ENCODE results near the gene POLD4.
A peak's percentile ranks its signal among the peaks of the same experiment; 100 is the strongest.

POLD4 gene

DNA sequence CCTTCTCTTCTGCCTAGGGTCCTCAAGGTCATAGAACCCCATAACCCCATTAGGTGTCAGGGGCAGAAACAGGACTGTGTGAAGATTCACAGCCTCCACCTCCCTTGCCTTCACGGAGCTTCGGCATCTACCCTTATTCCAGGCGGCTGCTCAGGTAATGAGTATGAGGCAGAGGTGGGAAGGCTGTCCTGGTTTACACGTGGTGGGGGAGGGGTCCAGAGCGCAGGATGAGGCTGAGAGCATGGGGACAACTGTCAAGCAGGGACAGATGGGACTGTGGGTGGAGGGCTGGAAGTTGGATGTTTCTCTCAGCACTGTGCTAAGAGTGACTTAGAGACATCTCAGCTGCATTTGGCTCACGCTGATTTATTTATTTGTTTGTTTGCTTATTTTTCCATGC lies 34.2 kb upstream of the POLD4 start:
- DNase-seq (ENCODE audit: low read depth), result no peak

DNA sequence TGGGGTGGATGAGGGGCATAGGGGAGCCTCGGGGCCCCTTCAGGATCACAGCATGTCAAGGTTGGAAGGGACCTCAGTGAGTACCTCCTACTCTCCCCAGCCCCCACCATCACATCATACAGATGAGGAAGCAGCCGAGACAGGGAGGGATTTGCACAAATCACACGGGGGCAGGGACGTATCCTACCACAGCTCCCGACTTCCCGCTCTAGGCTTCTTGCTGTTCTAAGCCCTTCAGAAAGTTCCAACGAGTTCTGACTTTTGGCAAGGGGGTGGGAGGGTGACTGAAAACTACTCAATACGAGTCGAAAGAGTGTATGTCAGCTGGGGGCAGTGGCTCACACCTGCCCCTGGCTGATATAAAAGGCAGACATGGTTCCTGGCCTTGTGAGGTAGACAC lies 33.7 kb upstream of the POLD4 start:
- no peak for DNase-seq (ENCODE audit: low read depth)

DNA sequence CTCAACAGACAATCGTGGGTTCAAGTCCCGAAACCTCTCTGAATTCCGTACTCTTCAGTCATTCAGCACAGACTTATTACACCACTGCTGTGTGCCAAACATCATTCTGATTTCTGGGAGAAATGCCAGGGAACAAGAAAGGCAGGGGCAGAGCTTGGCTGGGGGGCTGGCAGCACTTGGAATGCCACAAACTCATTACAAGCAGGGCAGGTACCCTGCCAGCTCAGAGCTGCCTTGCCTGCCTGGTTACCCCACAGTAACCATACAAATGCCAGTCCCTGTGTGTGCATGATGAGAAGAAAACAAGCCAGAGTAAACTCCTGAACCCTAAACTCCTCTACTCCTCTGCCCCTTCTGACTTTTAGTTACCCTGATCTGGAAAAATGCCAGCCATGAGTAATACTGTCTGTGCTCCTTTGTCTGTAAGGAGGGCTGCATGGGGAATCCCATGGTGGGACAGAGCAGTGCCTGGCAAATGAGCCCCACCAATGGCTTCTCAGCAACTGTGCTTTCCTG lies 31.6 kb upstream of the POLD4 start:
- DNase-seq (ENCODE audit: low read depth), result no peak

DNA sequence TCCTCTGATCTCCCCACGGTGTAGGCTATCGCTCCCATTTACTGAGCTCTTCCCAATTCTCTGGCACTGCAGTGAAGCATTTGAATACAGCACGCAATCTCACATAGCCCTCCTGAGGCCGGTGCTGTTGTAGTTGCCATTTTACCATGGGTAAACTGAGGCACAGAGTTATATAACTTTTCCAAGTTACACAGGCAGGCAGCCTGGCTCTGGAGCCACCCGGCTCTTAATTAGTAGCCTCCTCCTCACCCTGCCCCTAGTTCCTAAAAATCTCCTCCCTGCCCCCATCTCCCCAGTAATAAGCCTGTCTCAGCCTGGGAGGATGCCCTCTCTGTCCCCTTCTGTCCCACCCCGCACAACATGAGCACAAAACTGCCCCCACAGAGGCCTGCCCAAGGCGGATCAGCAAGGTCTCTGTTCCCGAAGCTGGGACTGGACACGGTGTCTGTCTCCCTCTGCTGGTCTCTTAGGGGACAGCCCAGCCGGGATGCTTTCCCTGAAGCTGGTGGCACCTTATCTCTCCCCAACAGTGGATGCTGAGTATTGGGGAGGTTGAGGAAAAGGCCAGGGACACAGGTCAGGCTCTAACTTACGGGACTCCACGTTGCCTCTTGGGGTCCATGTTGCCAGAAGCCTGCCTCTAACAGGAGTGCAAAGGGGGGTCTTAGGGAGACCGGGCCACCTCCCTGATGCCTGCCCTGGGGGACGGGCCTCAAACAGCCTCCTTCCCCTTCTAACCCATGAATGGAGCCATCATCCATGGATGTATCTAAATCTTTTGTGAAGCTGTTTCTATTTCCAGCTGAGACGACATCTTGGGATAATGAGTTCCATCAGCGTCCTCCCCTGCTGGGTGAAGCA lies 29.2 kb upstream of the POLD4 start:
- DNase-seq (ENCODE audit: low read depth), result peak; percentile 54

DNA sequence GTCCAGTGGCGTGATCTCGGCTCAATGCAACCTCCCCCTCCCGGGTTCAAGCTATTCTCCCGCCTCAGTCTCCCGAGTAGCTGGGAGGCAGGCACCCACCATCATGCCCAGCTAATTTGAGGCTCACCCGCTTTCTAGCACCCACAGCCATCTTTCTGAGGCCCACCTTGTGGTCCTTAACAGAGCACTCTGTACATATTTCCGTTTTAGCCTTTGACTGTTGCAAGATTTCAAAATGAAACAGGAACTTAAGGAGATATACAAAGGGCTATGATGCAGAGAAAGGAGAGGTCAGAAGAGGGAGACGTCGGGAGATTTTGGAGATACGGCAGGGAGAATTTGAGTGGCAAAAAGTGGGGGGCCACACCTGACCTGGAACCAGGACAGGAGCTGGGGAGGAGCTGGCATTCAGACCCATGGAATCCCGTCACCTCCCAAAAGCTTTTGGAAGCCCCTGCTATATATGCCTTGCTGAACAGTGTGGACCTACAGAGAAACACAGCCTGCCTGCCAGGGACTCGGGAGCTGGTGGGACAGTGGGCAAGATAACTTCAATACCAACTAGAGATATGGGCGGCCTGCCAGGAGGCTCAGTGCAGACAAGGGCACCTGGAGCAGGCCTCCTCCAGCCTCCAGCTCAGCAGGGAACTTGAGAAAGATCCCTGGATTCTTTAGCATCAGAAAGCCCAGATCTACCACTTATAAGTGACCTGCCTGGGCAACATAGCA lies 28.1 kb upstream of the POLD4 start:
- no peak for DNase-seq (ENCODE audit: low read depth)

DNA sequence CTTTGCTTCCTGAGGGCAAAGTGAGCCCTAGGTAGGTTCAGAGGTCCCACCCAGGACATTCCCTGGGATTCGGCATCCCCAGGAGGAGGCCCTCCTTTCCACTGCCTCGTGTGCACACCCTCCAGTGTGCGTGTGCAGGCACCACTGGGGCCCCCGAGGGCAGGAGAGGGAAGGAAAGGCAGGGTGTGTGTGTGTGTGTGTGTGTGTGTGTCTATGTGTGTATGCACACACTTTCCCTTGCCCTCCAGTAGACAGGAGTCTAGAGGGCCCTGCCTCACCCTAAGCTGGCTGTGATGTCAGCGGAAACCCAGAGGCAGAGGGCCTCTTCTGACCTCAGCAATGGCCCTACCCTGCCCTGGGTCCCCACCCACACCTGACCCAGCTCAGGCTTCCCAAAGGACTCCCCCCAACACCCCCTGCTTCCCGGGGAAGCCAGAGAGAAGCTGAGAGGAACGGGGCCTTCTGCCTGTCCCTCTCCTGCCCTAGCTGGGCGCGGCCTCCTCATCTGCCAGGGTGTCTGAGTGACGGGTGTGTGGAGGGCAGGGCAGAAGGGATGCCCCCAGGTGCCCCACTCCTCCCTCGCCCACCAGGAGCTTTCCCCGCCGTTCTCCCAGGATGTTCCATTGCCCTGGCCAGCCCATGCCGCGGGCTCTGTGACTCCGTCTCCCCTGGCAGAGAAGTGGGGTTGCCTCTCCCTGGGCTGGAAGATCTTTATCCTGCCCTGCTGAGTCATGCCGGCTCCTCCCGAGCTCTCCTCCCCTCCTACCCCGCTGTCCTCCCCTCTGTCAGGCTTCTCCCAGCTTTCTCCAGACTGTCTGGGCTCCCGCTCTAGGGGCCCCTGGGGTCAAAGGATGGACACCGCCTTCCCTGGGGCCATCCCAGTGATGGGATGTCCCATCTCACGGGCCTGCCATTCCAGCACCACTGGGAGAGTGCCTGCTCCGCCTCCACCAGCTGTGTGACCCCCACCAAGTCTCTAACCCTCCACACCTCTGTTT lies 26.0 kb upstream of the POLD4 start:
- DNase-seq (ENCODE audit: low read depth), result no peak

DNA sequence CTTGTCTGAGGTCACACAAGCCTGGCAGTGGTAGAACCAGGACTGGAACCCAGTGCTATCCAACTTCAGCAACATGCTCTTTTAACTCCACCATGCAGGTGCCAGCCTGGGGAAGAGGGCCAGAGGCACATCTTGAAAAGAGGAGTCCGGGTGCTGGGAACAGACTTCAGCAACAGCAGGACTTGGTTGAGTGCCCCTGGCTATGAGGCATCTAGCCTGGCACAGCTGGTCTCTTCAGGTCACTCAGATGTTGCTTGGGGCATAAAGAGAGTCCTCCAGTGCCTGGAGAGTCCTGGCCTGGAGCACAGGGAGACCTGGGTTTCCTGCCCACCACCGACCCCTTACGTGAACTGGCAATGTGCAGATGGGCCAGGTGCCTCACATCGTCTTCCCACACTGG lies 25.2 kb upstream of the POLD4 start:
- DNase-seq (ENCODE audit: low read depth), result no peak

DNA sequence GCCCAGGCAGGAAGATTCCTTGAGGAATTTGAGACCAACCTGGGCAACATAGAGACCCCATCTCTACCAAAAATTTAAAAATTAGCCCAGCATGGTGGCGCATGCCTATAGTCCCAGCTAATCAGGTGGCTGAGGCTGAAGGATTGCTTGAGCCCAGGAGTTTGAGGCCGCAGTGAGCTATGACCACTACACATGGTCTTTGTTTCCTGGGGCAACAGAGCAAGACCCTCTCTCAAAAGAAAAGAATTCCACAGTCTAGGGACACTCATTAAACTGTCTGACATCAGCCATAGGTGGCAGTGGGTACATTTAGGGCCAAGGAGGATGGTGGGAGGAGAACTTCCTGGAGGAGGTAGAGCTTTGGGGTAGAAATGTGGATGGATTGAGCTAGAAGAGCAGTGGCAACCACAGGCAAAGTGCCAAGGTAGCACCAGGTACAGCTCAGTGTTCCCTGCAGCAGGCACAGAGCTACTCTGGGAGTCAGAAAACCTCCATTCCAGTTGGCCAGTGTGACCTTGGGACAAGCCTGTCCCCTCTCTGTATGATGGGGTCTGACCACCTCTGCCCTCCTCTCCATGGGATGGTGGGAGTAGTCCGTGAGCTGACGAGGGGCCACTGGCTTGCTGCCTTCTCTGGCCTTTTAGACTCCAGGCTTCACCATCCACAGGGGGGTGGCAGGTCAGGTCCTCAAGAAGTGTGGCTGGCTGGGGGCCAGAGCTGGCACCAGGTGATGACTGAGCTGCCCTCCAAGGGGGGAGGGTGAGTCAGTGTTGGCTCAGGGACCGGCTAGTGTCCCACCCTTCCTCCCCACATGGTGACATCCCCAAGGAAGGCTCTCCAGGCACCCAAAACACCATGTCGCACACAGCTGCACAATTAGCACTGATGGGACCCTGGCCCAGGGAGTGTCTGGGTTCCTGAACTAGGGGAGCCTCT lies 23.8 kb upstream of the POLD4 start:
- no peak for DNase-seq (ENCODE audit: low read depth)

DNA sequence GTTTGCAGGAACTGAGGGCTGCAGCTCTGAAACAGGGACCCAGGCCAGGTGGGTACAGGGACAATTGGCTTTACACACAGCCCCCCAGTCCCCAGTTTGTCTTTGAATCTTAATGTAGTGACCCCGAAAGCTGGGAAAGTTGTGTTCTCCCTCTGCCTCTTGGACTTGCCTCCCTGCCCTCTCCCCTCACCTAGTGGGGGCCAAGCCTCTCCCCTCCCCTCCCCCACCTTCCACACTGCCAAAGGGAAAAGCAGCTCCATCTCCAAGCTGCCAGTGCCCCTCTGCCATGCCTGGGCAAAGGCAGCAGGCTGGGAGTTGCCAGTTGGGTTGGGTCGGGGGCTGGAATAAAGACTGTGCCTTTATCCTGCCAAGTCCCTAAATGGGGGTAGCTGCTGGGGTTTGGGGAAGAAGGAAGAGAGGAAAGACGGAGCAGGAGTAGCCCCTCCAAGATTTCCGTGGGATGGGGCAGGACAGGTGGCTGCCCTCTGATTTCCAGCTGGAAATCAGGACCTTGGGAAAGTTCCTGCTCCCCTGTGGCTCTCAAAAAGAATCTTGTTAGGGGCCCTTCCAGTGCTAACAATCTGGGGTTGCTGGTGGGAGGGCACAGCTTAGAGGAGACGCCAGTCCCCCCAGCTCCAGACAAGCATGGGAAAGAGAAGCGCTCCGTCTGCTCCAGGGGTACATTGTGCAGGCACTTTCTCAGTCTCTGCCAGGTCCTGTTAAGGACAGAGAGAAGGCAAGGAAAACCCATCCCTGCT lies 22.9 kb upstream of the POLD4 start:
- no peak for DNase-seq (ENCODE audit: low read depth)

DNA sequence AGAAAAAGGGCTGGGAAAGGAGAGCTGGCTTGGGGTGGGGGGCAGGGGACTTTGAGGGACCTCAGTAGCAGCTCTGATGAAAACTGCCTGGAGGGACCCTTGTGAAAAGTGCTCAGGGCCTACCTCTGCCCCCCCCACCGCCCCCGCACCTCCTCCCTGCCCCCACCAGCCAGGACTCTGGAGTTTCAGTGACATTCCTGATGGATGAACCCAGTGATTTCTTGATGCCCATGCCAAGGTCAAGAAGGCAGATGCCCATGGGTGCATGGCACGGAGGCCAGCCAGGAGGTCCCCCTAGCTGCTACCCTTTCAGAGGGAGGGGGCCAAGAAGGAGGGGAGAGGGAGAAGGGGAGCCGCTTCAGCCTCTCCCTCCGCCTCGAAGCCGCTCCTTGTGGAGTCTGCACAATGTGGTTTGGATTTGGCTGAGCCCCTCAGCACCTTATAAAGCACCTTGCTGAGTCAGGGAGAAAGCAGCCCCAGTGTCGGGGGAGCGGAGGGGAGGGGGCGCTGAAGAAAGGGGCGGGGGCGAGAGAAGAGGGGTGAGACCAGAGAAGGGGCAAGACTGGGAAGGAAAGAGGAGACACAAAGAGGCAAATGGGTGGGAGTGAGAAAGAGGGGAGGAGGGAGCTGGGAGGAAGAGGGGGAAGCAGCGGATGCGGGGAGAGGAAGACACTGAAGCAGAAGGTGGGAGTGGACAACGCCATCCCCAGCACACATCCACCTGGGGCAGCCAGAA lies 22.1 kb upstream of the POLD4 start:
- no peak for DNase-seq (ENCODE audit: low read depth)

DNA sequence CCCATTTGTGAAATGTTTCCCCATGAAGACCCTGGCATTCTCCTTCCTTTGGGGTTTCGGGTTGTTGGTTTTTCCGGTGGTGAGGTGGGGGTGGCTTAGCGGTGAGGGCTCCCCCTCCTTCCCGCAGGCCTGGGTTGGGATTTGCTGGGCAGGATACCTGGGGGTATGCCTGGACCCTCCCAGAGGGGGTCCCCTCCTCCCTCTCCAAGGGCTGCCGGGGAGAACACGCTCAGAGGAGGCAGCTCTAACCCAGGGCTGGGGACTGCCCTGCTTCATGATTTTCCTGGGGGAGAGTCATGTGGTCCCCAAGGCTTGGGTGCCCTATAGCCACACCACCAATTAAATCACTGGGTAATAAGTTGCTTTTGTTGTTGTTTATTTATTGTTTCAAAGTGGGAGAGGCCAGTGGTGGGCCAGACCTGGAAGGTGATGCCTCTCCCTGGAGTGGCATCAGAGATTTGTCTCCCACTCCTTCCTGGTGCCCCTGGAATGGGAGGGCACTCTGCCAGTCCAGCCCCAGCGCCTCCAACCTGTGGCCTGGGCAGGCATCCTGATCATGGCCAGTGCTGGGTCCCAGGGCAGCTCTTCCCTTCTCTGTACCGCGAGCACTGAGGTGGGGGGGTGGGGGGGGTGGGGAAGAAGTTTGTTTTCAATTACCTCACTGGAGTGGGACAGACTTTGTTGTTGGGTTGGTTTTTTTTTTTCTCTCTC lies 21.4 kb upstream of the POLD4 start:
- no peak for DNase-seq (ENCODE audit: low read depth)

DNA sequence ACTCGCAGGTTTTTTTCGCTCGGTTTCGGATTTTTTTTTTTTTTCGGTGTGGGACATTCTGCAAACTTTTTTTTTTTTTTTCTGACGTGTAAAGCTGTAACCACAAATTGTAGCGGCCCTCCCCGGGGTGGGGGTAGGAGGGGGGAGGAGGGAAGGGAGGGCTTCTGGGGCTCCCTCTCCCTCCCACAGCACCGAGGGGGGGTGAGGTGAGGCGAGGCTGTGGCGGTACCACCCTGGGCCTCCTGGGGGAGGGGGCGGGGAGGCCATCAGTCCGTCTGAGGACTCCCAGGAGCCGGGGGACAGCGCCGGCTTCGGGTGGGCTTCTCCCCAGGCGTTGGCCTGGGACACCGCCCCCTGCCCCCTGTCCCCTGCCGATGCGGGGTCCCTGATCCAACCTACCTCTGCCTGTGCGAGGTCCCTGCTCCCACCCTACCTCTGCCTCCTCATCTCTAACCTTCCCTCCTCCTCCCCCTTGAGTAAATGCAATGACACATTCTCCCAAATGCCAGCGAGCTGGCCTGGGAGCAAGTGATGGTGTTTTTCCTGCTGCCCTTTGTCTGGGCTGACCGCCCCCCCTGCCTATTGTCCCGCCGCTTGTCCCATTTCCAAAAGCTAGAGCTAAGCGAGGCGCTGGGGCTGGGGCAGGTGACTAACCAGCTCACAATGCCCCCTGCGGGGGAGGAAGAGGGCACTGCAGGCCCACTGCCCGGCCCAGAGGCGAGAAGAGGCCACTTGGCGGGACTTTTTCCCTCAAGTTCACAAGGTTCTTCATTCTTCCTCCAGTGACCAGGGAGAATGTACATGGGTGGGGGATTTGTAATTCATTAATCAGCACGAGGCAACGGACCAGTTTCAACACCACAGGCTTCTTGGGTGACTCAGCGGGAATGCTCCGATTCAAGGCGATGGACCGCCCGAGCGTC lies 20.6 kb upstream of the POLD4 start:
- DNase-seq (ENCODE audit: low read depth), result no peak

DNA sequence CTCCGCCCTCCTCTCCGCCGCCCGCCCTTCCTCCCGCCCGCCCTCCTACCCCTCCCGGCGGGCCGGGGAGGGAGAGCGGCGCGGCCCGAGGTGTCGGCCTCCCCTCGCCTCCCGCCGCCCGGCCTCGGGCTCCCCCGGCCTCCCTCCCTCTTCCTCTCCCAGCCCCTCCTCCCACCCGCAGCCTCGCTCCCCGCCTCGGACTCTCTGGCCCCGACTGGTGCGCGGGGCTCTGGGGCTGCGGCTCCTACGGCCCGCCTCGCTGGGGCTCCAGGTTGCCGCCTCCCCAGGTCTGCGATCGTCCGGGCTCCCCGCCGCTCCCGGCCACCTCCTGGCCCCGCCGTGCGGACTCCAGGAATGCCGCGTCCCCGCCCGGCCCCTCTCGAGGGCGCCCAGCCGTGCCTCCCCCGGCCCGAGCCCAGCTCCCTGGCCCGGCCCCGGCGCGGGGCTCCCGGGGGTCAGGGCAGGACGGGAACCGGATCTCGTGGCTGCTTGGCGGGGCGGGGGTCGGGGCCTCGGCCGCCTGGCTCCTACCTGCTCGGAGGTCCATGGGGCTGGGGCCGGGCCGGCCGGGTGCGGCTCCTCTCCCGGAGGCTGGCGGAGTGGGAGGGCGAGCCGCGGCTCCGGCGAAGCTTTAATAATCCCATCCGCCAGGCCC lies 19.8 kb upstream of the POLD4 start, which contains the start of gene CLCF1:
Gene CLCF1 (minus strand): TSS at position 606 of the 655 bp plus-strand sequence. CDS start 59 bp downstream, at position 547.
- no peak for DNase-seq (ENCODE audit: low read depth)

DNA sequence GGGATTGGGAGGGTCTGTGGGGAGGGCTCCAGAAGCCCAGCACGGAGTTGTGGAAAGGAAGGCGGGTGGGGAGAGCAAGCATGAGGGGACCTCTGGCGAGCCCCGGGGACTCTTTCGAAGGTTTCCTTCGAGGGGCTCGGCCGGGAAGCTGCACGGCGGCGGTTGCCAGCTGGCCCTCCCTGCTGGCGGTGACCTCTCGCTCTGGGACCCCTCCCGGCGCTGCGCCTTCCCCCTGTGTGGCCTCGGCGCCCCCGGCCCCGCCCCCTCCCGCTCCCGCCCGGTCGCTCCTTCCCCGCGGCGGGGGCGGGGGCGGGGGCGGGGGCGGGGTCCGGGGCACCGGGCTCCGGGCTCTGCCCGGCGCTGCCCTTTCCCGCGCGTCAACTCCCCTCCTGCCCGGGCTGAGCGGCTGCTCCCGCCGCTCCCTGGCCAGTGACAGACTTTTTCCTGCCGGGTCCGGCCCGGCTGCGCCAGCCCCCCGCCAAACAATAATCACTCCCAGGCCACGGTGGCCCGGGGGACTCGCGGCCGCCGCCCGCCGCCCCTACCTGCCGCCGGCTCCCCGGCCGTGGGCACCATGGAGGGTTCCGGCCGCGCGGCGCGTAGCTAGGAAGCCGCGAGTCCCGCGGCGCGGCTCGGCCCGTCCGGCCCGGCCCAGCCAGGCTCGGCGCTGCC lies 19.1 kb upstream of the POLD4 start:
- DNase-seq (ENCODE audit: low read depth), result no peak

DNA sequence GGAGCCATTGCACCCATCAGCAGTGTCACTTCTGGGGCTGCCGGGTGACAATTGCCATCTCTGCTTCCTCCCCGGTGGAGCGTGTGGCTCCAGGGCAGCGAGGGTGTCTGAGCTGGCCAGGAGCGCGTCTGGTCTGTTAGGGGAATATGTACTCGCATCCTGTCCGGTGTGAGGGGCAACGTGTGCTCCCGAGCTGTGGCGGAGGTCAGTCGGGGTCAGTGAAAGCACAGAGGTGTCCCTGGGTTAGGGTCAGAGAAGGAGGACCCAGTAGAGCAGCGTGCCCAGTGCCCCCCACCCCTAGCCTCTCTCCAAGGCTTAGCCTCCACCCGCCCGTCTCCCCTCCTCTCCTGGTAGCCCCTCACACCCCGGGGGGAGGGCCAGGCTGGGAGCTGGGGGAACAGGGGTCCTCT lies 18.6 kb upstream of the POLD4 start:
- DNase-seq (ENCODE audit: low read depth), result no peak

DNA sequence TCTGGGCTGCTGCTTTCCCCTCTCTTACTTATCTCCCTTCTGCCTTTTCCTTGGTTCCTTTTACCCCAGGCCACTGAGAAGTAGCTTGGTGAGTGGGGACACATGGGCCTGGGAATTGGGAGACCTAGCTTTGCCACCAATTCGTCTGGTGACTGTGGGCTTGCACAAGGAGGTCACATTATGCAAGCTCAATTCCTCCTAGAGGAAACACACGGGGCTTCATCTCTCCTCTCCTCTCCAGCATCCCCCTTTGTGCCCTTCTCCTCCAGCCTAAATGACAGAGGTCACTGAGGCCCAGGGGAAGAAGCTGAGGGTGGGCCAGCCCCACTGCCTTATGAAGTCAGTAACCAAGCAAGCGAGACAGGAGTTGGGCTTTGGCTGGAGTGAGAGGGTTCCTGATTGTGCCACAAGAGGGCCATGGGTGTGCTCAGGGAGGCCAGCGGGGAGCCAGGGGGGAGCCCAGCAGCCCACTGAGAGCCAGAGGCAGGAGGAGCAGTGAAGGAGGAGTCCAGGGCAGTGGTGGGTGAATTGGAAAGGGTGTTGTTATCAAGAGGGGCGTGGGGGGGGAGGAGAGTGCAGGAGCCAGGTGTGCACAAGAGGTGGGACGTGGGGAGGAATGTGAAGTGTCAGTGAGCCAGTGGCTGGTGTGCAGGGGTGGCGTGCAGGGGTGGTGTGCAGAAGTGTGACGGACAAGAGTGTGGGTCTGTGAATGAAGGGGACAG lies 18.0 kb upstream of the POLD4 start:
- no peak for DNase-seq (ENCODE audit: low read depth)

Measured in stimulated activated CD8-positive, alpha-beta memory T cell treated with anti-CD3 and anti-CD28 coated beads, Interleukin-15, amount 100 ng/mL, for 24 hours (primary cell).